Naive thymus-derived CD4-positive, alpha-beta T cell (primary cell): ENCODE results near the gene VPS33A. TPM values are rescaled to one million over a fixed set of nuclear protein-coding genes. Genes with fewer than 3 reads are reported as not detected.

ENCODE experiments used
- ATAC-seq: fragments of 150-1000 bp; cut with Tn5 transposase; 2 replicates; pipeline ENCODE4 v1.10.0; 2021; ENCODE audit warnings: mild to moderate bottlenecking, moderate library complexity
- CTCF ChIA-PET: fragments of 350-600 bp; sonication (Branson Sonifier 250); formaldehyde crosslinking; loops from one replicate; lab custom pipeline; 2021; ENCODE audit warnings: antibody characterized with exemption; lab: Charles Lee
- POLR2A ChIA-PET: fragments of 350-600 bp; sonication (Branson Sonifier 250); formaldehyde crosslinking; loops from one replicate; lab custom pipeline; 2021; ENCODE audit warnings: antibody characterized with exemption, inconsistent platforms; lab: Charles Lee
- DNase-seq, 9 donors: peaks; one replicate each; pipeline versions ENCODE4 v3.0.0 to v3.0.0-alpha.2; 2020 to 2022; ENCODE audit warnings: mixed read lengths in 1 of 9
- H3K27ac ChIP-seq: one replicate; pipeline ENCODE4 v1.7.0; 2013; ENCODE audit warnings: mild to moderate bottlenecking, low read depth, low read length, moderate library complexity
- H3K27me3 ChIP-seq, 2 donors: one replicate each; pipeline ENCODE4 v1.7.0; 2013; ENCODE audit warnings: low read length in 2 of 2, mild to moderate bottlenecking in 2 of 2, moderate library complexity in 2 of 2; ENCODE audit not compliant: control insufficient read depth in 2 of 2, insufficient read depth in 2 of 2
- H3K36me3 ChIP-seq, 3 experiments: 1 replicate in 2 of 3; 2 replicates in 1 of 3; pipeline ENCODE4 v1.7.0; 2013; ENCODE audit warnings: low read length in 3 of 3, mild to moderate bottlenecking in 3 of 3, moderate library complexity in 1 of 3; ENCODE audit not compliant: insufficient read depth in 3 of 3, control insufficient read depth in 2 of 3
- H3K4me1 ChIP-seq, 2 donors: one replicate each; pipeline ENCODE4 v1.7.0; 2013; ENCODE audit warnings: low read length in 2 of 2, mild to moderate bottlenecking in 2 of 2, moderate library complexity in 1 of 2; ENCODE audit not compliant: control insufficient read depth in 2 of 2, insufficient read depth in 2 of 2
- H3K4me3 ChIP-seq: 2 replicates; pipeline ENCODE4 v1.7.0; 2013; ENCODE audit warnings: mild to moderate bottlenecking, low read length
- H3K9me3 ChIP-seq, 3 experiments: 1 replicate in 2 of 3; 2 replicates in 1 of 3; pipeline ENCODE4 v1.7.0; 2013; ENCODE audit warnings: low read length in 3 of 3; ENCODE audit not compliant: control insufficient read depth in 2 of 3
- H3K27ac Mint-ChIP-seq, 9 donors: one replicate each; pipeline ENCODE4 v1.8.0; 2020 to 2022; ENCODE audit warnings: mixed read lengths in 9 of 9, mild to moderate bottlenecking in 8 of 9, moderate library complexity in 5 of 9, inconsistent platforms in 2 of 9
- H3K27me3 Mint-ChIP-seq, 5 donors: one replicate each; pipeline ENCODE4 v1.8.0; 2021 to 2022; ENCODE audit warnings: mixed read lengths in 5 of 5, mild to moderate bottlenecking in 1 of 5
- H3K36me3 Mint-ChIP-seq, 5 donors: one replicate each; pipeline ENCODE4 v1.8.0; 2020 to 2022; ENCODE audit warnings: mixed read lengths in 5 of 5, mild to moderate bottlenecking in 3 of 5, inconsistent platforms in 1 of 5
- H3K4me1 Mint-ChIP-seq, 7 donors: one replicate each; pipeline ENCODE4 v1.8.0; 2020 to 2022; ENCODE audit warnings: mixed read lengths in 7 of 7, mild to moderate bottlenecking in 3 of 7, inconsistent platforms in 1 of 7
- H3K4me3 Mint-ChIP-seq, 10 donors: one replicate each; pipeline ENCODE4 v1.8.0; 2020 to 2022; ENCODE audit warnings: mild to moderate bottlenecking in 10 of 10, mixed read lengths in 10 of 10, moderate library complexity in 6 of 10, inconsistent platforms in 2 of 10
- H3K9me3 Mint-ChIP-seq, 11 donors: one replicate each; pipeline ENCODE4 v1.8.0; 2020 to 2022; ENCODE audit warnings: mixed read lengths in 11 of 11, mild to moderate bottlenecking in 4 of 11, inconsistent platforms in 1 of 11, moderate library complexity in 1 of 11
- intact Hi-C, 2 donors: fragments of 100-400 bp; cut with micrococcal nuclease; formaldehyde crosslinking; loops; one replicate each; pipeline ENCODE4 v1.15.1; 2023
- polyA plus RNA-seq, 2 donors: library from polyadenylated mRNA; unstranded; fragments of 300-500 nt; fragmentation: Illumina TruSeq; gene quantifications; one replicate each; pipeline ENCODE4 v1.2.3, GENCODE V29; 2021
- total RNA-seq, 6 experiments: library from RNA in 5 of 6; stranded (reverse) in 5 of 6; gene quantifications; 1 replicate in 5 of 6; 2 replicates in 1 of 6; pipeline ENCODE4 v1.2.3 and lab custom pipeline; 2021 to 2026

VPS33A gene
- total and polyA plus RNA-seq, 7 experiments from 2014 or later: 18.0 to 34.5 (median 28.3) TPM

DNA sequence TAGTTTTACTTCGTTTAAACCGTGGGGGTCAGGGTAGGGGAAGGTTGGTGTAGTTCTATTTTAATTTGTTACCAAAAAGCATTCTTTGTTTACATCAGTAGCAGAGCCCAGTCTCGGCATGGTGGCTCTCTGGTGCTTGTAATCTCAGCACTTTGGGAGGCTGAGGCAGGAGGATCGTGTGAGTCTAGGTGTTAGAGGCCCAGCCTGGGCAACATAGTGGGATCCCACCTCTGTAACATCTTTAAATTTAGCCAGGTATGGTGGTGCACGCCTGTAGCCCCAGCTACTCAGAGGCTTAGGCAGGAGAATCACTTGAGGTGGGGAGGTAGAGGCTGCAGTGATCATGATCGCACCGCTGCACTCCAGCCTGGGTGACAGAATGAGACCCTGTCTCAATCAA lies 81.2 kb downstream of the VPS33A start:
- Histone ChIP-seq H3K27ac (no peak overlapping the region), H3K36me3 (no peaks in the 10 kb centered on the region), H3K4me1 (peaks cover 0 to 3% of the 10 kb centered on the region in 2 donors), H3K4me3 (no peak overlapping the region), H3K27me3 (no peaks in the 10 kb centered on the region), H3K9me3 (no peaks in the 10 kb centered on the region)
- ATAC-seq (no peak), DNase-seq (no peak)
- Mint-ChIP-seq H3K9me3 (no peaks in the 10 kb centered on the region), H3K4me1 (peaks cover 0 to 13% (median 5%) of the 10 kb centered on the region in 7 donors), H3K4me3 (peak overlapping the region in 5 of 10 donors; percentile 20 to 80 (median 54)), H3K36me3 (no peaks in the 10 kb centered on the region), H3K27me3 (peaks cover 0 to 26% (median 0%) of the 10 kb centered on the region in 5 donors), H3K27ac (peak overlapping the region in 1 of 9 donors; percentile 36)
- intact Hi-C loops: no loop called here
- ChIA-PET POLR2A (no interaction called here), CTCF (no interaction called here)

DNA sequence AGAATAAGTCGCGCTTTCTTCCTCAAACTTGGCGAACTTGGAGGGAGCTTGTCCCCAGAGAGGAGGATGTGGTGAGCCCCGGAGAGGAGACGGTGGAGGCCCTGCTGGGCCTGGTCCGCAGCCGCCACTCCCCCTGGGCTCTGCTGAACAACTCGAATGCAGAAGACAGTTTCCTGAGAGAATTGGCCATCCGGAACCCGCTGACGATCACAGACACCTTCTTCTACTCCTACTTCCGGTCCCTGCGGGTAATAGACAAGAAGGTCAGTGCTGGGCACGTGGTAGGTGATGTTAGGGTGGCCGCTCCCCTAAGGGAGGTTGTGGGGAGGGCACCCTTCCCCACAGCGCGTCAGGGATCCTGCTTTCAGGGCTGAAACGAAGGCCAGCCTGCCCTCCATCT lies 81.8 kb downstream of the VPS33A start:
- peaks cover 0 to 13% (median 5%) of the 10 kb centered on the region in 7 donors for H3K4me1 Mint-ChIP-seq
- Histone ChIP-seq H3K9me3 (no peaks in the 10 kb centered on the region), H3K36me3 (no peaks in the 10 kb centered on the region), H3K4me1 (peaks cover 0 to 3% of the 10 kb centered on the region in 2 donors), H3K27ac (no peak overlapping the region), H3K4me3 (no peak overlapping the region), H3K27me3 (no peaks in the 10 kb centered on the region)
- intact Hi-C loops: no loop called here
- peak; percentile 53 for ATAC-seq
- ChIA-PET POLR2A (no interaction called here), CTCF (interaction anchor here (1.2 kb wide), 1 partner anchor 17 kb away, joined by 3 read pairs; no protein-coding TSS in a partner anchor)
- no peak for DNase-seq
- H3K27me3 Mint-ChIP-seq: peaks cover 0 to 26% (median 0%) of the 10 kb centered on the region in 5 donors
- no peaks in the 10 kb centered on the region for H3K9me3 Mint-ChIP-seq
- peak overlapping the region; percentile 33 to 80 (median 54) for H3K4me3 Mint-ChIP-seq
- no peaks in the 10 kb centered on the region for H3K36me3 Mint-ChIP-seq
- no peak overlapping the region for H3K27ac Mint-ChIP-seq

DNA sequence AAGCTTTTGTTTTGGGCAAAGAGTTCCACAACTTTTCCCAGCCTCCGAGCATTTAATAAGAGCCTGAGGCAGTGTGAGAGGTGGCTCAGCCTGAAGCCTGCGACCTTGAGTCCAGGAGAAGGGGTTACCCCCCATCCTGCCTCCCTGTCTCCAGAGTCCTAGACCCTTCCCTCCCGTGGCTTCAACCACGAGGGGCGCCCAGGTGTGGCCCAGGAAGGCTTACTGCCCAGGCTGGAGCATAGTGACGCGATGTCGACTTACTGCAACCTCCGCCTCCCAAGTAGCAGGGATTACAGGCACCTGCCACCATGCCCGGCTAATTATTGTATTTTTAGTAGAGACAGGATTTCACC lies 82.7 kb downstream of the VPS33A start:
- DNase-seq: no peak
- H3K27me3 Mint-ChIP-seq: peaks cover 0 to 26% (median 0%) of the 10 kb centered on the region in 5 donors
- H3K27ac Mint-ChIP-seq: no peak overlapping the region
- CTCF ChIA-PET: interaction anchor here (1.2 kb wide), 1 partner anchor 16 kb away, joined by 3 read pairs; no protein-coding TSS in a partner anchor
- H3K27me3 ChIP-seq: no peaks in the 10 kb centered on the region
- H3K9me3 ChIP-seq: no peaks in the 10 kb centered on the region
- no peak overlapping the region for H3K27ac ChIP-seq
- H3K4me1 ChIP-seq: peaks cover 0 to 3% of the 10 kb centered on the region in 2 donors
- POLR2A ChIA-PET: no interaction called here
- intact Hi-C loops: no loop called here
- H3K36me3 ChIP-seq: no peaks in the 10 kb centered on the region
- H3K36me3 Mint-ChIP-seq: no peaks in the 10 kb centered on the region
- H3K4me3 Mint-ChIP-seq: peak overlapping the region; percentile 18 to 80 (median 54)
- no peak for ATAC-seq
- peaks cover 0 to 13% (median 8%) of the 10 kb centered on the region in 7 donors for H3K4me1 Mint-ChIP-seq
- H3K4me3 ChIP-seq: no peak overlapping the region
- no peaks in the 10 kb centered on the region for H3K9me3 Mint-ChIP-seq

DNA sequence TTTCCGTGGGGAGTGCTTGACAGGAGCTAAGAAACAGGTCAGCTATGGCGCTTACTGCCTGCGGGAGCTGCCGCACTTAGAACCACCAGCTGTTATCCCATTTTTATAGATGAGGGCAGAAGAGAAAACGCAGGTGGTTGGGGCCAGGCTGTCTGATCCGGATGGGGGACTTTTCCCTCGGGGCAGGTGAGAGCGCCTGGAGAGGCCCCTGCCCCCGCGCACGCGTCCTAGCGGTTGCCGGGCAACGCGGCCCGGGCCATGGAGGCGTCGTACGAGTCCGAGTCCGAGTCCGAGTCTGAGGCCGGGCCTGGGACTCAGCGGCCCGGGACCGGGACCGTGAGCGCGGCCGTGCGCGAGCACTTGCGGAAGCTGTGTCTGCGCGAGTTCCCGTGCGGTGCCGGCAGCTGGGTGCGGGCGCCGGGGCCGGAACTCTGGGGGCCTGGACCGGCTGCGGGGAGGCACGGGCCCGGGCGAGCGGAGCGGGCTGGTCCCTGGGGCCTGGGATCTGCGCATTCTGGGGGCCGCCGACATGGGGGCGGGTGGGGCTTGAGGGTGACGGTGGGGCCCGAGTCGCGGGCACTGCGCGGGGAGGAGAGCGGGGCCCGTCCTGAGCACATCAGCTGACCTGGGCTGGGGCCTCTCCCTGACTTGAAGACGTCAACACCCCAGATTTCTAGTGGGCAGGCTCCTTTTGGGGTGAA lies 83.3 kb downstream of the VPS33A start, which contains the start of gene LRRC43:
LRRC43 (plus strand) TSS at position 237 of the 701 bp plus-strand sequence; CDS start at position 259, 22 bp downstream.
- Mint-ChIP-seq H3K4me1 (peaks cover 0 to 13% (median 8%) of the 10 kb centered on the region in 7 donors), H3K4me3 (peak within 1 kb of the TSS; percentile 72 to 85 (median 80)), H3K36me3 (no peaks in the 10 kb centered on the region), H3K27ac (peak within 1 kb of the TSS in 4 of 9 donors; percentile 21 to 46 (median 39)), H3K9me3 (no peaks in the 10 kb centered on the region), H3K27me3 (peaks cover 0 to 26% (median 0%) of the 10 kb centered on the region in 5 donors)
- H3K27me3 ChIP-seq: no peaks in the 10 kb centered on the region
- peak within 1 kb of the TSS; percentile 50 for H3K4me3 ChIP-seq
- DNase-seq (peak in 7 of 9 donors; percentile 26 to 41 (median 35)), ATAC-seq (peak; percentile 80)
- ChIA-PET POLR2A (no interaction called here), CTCF (interaction anchor here (1.2 kb wide), 1 partner anchor 16 kb away, joined by 3 read pairs; no protein-coding TSS in a partner anchor)
- intact Hi-C loops: no loop called here
- no peak within 1 kb of the TSS for H3K27ac ChIP-seq
- no peaks in the 10 kb centered on the region for H3K9me3 ChIP-seq
- H3K4me1 ChIP-seq: peaks cover 0 to 3% of the 10 kb centered on the region in 2 donors
- no peaks in the 10 kb centered on the region for H3K36me3 ChIP-seq

Other genes with a start within 250 kb of the VPS33A start
- gene BCL7A, start 244.6 kb downstream of the VPS33A start, total RNA-seq: 1 to 10 TPM; 4.1 to 6.6 (median 5.4) TPM
- gene BCL7A, start 244.6 kb downstream of the VPS33A start, polyA plus RNA-seq: 10 to 100 TPM in 1 of 2 donors, 1 to 10 TPM in 1; 4.0 to 11.9 TPM
- 100 to 1,000 TPM in 4 of 5 experiments, 10 to 100 TPM in 1; 57.0 to 123 (median 115) TPM for gene MLXIP, start 187.7 kb downstream of the VPS33A start, total RNA-seq
- gene MLXIP, start 187.7 kb downstream of the VPS33A start, polyA plus RNA-seq: 10 to 100 TPM; 17.4 to 29.8 TPM
- gene IL31, start 92.3 kb downstream of the VPS33A start, total RNA-seq: not detected
- not detected for gene IL31, start 92.3 kb downstream of the VPS33A start, polyA plus RNA-seq
- 1 to 10 TPM in 1 of 5 experiments, under 1 TPM in 2, not detected in 2; 0.34 to 2.3 (median 0.40) TPM for gene LRRC43, start 83.4 kb downstream of the VPS33A start, total RNA-seq
- gene LRRC43, start 83.4 kb downstream of the VPS33A start, polyA plus RNA-seq: not detected
- gene B3GNT4, start 62.8 kb downstream of the VPS33A start, total RNA-seq: 1 to 10 TPM in 1 of 5 experiments, under 1 TPM in 2, not detected in 2; 0.54 to 1.1 (median 0.70) TPM
- under 1 TPM; 0.15 to 0.34 TPM for gene B3GNT4, start 62.8 kb downstream of the VPS33A start, polyA plus RNA-seq
- gene DIABLO, start 40.4 kb downstream of the VPS33A start, total RNA-seq: 10 to 100 TPM; 41.3 to 94.1 (median 50.1) TPM
- gene DIABLO, start 40.4 kb downstream of the VPS33A start, polyA plus RNA-seq: 10 to 100 TPM; 58.3 to 68.3 TPM
- 10 to 100 TPM; 54.7 to 89.3 (median 65.1) TPM for gene CLIP1, start 156.2 kb upstream of the VPS33A start, total RNA-seq
- gene CLIP1, start 156.2 kb upstream of the VPS33A start, polyA plus RNA-seq: 10 to 100 TPM; 13.6 to 25.8 TPM
- 10 to 100 TPM; 44.4 to 54.0 (median 46.8) TPM for gene ZCCHC8, start 234.4 kb upstream of the VPS33A start, total RNA-seq
- gene ZCCHC8, start 234.4 kb upstream of the VPS33A start, polyA plus RNA-seq: 10 to 100 TPM; 10.6 to 19.7 TPM